Stimulated activated CD4-positive, alpha-beta T cell treated with anti-CD3 and anti-CD28 coated beads, Interleukin-12 subunit alpha, Interleukin-12 subunit beta, amount 100 ng/mL, for 24 hours (primary cell): Measurements from ENCODE around the gene S100A6.
"Not testable (repeated sequence)": the region's sequence is repeated elsewhere in the genome, so short reads cannot be mapped to it uniquely, and the experiment has no call there.

Source experiments
- DNase-seq, 2 experiments: peaks; one replicate each; pipeline ENCODE4 v3.0.0-alpha.2; 2020; ENCODE audit warnings: low read depth in 2 of 2

The S100A6 gene

DNA sequence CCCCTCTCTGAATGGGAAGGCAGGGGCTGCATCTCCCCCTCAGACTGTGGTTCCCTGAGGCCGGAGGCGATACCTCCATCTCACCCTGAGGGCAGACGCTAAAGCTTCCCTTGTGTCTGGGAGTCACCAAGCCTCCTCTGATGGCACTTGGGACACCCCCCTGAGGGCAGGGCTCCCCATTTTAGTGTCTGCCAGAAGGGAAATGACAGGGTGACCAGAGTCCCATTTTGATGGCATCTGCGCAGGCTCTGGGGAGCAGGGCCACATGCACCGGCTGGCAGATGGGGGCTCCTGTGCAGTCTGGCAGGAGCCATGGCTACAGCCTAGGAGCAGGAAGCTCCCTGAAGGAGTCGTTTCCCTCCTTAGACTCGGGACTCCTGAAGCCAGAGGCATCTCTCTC is 28.2 kb upstream of the S100A6 start:
- no peak for DNase-seq

DNA sequence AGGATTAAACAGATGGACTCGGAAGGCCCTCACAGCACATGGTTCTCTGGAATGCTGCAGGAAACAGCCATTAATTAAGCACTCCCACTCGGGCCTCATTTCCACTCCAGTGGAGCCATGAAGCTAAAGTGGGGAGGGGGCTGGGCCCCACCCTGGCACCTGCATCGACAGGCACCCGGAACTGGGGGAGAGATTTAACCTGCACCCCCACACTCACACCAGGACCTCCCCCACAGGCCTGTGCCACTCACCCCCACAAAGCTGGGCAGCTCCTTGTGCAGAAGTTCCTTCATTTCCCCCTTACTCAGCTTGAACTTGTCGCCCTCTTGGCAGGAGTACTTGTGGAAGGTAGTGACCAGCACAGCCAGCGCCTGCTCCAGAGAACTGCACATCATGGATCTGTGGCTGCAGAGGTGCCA is 27.7 kb upstream of the S100A6 start:
- DNase-seq = no peak

DNA sequence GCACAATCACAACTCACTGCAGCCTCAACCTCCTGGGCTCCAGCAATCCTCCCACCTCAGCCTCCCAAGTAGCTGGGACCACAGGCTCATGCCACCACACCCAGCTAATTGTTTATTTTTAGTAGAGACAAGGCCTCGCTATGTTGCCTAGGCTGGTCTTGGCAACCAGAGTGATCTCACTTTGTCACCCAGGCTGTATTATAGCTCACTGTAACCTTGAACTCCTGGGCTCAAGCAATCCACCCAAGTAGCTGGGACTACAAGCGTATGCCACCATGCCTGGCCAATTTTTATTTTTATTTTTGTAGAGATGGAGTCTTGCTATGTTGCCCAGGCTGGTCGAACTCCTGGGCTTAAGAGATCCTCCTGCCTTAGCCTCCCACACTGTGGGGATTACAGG is 26.2 kb upstream of the S100A6 start:
- not testable (repeated sequence) for DNase-seq

DNA sequence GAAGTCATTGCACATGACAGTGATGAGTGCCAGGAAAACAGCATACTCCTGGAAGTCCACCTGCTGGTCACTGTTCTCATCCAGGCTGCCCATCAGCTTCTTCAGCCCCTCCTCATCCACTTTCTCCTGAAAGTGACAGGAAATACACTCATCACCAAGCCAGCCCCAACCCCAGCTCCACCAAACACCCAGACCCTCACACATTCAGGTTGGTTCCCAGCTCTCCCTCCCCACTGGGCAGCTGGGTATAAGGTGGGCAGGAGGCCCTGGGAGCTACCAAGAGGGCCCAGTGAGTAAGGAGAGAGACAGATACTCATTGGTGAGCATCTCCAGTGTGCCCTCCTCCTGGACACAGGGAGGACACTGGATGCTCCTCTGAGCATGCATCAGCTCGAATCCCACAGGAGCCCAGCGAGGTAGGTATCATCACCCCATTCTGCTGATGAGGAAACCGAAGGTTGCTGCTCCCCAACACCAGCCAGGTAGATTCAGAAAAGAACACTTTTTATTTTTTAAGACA is 25.7 kb upstream of the S100A6 start:
- no peak for DNase-seq

DNA sequence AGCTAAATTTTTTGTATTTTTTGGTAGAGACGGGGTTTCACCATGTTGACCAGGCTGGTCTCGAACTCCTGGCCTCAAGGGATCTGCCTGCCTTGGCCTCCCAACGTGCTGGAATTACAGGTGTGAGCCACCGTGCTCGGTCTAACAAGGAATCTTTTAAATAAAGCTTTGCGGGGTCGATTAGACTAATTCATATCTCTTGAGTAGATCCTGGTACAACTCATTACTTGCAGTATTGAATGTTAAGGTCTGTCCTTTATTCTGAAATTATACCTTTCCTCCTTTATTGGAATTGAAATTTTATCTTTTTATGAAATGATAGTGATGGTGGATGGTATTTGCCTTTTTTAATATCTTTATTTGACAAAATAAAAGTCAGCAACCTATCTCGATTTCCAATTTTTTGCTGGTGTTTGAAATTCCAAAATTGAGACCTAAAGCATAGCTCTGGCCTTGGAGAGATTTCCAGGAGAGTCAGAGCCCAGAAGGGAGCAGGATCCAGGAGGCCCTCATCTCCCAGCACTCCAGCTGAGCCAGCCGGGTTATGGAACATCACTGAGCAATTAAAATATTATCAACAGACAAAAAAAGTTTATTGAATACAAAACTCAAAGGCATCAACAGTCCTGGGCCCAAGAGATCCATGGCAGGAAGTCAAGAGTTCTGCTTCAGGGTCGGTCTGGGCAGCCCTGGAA is 25.1 kb upstream of the S100A6 start:
- no peak for DNase-seq

DNA sequence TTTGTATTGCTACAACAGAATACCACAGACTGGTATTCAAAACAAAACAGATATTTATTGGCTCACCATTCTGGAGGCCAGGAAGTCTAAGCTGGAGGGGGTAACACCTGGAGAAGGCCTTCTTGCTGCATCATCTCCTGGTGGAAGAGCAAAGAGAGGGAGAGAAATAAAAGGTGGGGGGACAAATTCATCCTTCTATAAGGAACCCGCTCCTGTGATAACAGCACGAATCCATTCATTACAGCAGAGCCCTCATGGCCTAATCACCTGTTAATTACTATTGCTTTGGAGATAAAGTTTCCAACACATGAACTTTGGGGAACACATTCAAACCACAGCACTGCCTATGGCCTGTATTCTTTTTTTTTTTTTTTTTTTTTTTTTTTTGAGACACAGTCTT is 24.4 kb upstream of the S100A6 start:
- no peak for DNase-seq

DNA sequence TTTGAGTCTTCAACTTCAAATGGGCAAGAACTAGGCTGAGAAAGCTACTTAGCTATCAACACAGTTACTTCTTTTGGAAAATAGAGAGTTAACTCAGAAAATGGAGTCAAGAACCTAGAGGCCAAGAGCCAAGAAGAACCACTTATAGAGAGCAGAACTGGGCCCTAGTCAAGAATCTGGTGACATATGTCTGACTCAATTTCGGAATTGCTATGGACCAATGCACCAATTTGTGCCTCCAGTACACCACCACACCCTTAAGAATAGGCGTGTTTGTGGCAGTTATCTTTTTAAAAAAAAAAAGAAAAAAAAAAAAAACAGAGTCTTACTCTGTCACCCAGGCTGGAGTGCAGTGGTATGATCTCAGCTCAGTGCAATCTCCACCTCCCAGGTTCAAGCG is 22.1 kb upstream of the S100A6 start:
- DNase-seq = no peak

DNA sequence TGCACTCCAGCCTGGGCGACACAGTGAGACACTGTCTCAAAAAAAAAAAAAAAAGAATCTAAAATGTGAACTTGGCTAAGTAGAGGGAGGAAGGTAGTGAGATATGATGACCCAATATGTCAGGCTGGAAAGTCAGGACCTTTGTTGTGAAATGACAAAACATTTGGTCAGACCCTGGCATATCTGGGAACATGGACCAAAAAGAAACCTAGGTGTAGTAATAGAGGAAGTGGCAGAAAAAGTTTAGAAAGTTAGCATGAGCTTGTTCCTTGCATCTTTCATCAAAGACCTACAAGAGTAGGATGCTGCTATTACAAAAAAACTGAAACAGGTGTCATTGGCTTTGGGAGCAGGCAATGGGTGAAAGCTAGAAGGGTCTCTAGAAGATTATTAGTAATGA is 20.6 kb upstream of the S100A6 start:
- no peak for DNase-seq

DNA sequence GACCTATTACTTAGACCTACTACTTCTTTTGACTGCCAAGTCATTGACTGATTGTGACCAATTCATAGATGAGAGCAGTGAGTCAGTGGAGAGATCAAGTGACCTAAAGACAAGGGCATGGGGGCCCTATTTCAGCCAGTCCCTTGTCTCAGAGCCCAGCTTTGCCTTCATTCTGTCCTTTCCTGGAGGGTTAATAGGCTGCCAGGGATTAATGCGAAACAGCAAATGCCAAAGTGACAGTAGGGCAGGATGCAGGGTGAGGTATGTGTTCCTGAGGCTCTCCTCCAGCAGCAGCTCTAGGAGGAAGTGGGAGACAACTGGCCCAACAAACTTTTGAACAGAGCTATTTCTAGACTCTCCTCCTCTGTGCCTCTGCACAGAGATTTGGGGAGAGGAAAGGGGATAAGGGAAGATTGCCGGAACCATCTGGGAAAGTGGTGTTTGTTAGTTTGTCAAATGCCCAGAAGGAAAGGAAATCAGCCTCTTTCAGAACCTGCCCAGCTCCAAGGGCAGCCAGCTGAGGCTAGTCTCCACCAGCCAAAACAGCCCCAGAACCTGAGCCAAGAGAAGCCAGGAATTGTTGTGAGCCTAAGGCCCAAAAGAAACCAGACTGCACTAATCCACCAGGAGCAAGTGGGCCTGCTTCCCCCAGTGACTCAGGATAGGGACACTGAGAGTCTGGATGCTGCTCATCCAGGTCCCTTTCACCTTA is 18.2 kb upstream of the S100A6 start:
- no peak for DNase-seq

DNA sequence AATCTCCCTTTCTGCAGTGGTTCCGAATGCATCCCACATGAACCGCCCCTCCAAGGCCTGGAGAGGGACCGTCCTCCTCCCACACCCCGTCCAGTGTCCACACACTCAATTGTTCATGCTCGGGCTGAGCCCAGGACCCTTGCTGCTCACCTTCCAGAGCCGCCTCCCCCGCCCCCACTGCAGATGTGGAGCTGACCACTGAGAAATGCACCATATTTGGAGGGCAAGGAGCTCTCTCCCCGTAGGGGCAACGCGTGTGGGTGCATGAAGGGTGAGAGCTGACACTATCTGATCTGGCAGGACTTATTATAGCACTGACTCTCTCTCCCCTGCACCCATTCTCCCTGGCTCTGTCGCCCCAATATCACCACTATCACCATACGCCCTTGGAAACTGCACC is 17.3 kb upstream of the S100A6 start:
- no peak for DNase-seq

DNA sequence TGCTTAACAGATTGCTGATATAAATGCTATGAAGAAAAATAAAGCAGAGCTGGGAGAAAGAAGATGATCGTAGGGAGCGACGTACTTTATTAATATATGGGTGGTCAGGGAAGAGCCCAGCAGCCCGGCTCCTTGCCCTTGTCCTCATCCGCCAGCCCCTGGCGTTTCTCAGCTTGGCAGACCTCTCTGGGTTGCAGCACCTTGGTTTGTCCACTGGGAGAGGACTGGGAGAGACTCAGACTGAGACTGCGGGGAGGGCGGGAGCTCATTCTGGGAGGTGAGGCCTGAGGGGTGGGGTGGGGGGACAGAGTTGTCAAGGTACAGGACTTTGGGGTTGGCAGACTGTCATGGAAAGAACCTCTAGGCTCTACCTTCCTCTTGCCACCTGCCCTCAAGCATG is 16.5 kb upstream of the S100A6 start:
- no peak for DNase-seq

DNA sequence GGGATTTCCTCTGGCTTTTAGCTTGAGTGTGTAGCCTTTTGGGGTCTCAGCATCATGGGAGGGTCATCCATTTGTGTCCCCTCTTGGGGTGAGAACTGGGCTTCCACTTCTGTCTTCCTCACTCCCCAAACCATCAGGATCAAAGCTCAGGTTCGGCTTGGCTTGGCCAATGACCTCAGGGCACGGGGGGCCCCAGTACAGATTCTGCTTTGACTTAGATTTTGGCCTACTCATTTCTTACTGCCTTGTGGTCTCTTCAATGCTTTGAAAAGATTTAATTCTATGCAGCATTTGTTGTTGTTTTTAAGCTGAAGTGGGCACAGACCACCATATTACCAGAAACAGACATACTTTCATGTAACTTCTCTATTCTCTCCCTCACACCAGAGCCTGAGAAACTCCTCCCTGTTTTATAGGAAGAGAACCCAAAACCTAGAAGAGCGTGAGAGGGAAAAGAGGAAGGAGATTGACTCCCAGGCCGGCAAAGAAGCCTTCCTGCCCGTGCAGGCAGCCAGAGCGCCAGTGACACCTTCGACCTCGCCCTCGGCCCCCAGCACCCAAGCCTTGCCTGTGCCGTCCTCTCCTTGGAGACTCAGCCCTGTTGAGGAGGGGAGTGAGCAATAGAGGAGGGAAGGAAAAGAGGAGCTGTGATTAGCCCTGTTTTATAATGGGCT is 15.2 kb upstream of the S100A6 start:
- no peak for DNase-seq

DNA sequence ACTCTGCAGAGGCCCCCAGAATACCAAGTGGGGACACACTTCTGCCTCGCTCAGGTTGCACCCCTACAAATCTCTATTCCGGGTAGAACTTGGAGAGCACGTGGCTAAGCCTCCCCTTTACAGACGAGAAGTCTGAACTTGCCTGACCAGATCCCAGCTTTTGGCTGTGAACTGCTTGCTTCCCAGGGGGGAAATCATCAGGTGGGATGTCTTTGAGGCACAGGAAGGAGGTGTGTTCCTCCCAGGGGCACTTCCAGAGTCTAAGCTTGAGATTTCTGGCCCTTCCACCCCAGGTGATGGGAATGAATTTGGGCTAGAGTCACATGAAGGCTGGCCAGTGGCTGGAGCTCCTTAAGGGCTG is 14.6 kb upstream of the S100A6 start:
- no peak for DNase-seq

DNA sequence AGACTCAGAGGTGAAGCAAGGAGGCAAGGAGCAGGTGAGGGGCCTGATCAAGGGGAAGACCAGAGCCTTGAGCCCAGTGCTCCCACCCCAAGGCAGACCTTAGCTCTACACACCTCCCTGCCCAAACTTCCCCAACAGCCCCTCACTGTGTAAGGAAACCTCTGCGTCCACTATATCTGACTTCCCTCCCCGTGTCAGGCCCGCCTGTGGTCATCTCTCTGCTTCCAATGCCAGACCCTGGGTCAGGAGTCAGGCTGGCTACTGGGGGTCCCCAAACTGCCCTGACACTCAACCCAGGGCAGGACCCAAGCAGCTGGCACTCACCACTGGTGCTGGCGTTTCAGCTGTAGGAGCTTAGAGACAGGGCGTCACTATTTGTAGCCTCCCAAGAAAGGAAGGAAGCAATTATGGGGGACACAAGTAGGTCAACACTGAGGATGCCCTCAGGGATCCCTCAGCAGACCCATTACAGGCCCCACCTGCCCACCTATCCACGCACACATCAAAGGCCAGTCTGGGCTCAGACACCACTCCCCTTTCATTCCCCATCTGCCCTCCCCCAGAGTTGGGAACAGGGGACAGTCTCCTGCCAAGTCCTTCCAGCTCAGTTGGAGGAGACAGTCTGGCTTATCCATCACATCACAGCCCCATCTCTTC is 14.1 kb upstream of the S100A6 start:
- DNase-seq = no peak

DNA sequence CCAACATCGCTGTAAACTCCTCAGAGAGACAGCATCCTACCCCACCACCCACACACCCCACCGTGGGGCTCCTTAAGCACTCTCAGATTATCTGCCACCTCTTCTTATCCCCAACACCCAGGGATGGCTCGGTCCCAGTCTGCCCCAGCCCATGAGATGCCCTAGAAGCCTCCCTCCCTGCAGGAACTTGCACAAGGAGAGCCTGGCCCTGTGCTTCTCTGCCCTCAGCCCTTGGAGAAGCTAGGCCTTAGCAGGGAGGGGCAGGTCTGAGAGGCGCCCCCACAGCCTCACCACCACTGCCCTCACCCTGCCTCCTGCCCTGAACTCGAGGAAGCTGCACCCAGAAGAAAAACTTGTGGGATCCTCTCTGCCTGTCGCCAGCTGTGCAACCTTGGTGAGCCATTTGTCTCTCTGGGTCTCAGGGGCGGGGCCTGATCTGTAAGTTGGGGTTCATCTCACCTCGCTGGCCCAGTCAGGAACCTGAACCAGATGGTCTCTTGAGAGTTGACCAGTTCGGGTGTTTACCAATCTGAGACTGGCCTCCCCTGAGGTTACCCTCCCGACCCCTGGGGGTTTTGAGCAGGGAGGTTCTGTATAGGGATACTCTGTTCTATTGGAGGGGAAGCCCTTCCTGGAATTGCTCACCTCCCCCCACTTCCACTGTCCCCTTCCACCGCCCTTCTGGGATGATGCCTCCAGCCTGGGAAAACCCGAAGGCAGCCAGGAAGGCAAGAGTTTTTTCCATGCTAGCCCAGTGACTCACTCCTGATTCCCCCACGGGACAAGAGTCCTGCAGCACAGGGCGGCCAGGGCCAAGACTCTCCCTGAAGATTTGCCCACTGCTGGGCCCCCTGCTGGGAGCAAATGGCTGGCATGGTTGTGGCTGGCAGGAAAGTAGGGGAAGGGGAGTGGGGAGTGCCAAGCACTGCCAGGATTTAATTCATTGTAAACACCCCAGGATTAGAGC is 13.2 kb upstream of the S100A6 start, which contains the start of gene S100A3:
Gene S100A3, minus strand, starts transcription at position 537 of the 967 bp plus-strand sequence. CDS start 773 bp downstream, outside the sequence.
- no peak for DNase-seq

DNA sequence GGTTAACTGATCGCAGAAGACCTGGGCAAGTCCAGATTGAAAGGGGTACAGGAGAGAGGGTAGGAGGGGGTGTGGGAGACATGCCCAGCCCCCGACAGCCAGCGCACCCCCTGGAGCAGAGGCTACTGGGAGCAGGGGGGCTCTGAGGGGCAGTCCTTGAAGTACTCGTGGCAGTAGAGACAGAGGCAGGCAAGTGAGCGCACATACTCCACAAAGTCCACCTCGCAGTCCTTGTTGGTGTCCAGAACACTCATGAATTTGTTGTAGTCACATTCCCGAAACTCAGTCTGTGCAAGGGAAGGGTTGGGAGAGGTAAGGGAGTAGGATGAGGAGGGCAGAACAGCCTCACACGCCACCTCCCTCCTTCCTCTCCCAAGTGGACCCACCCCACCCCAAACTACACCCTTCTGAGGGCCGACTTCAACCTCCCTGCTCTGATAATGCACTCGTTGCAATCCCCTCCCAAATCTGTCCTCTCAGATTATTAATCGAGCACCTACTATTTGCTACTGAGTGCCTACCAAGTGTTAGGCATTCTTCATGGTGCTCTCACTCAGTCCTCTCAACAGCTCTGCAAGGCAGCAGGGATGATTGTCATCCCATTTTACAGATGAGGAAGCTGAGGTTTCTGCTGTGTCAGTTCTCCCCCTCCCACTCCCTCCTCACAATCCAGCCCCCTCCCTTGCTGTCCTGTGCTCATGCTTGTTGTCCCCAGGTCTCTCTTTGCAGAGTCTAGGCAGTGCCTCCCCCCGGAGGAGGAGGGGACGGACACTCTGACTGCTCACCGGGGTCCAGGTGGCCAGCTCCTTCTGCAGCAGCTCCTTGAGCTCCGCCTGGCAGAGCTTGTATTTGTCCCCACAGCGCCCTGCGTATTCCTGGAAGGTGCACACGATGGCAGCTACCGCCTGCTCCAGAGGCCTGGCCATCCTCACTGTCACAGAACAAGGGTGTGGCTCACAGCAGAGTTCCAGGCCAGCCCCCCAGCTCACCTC is 12.1 kb upstream of the S100A6 start:
- DNase-seq = no peak

DNA sequence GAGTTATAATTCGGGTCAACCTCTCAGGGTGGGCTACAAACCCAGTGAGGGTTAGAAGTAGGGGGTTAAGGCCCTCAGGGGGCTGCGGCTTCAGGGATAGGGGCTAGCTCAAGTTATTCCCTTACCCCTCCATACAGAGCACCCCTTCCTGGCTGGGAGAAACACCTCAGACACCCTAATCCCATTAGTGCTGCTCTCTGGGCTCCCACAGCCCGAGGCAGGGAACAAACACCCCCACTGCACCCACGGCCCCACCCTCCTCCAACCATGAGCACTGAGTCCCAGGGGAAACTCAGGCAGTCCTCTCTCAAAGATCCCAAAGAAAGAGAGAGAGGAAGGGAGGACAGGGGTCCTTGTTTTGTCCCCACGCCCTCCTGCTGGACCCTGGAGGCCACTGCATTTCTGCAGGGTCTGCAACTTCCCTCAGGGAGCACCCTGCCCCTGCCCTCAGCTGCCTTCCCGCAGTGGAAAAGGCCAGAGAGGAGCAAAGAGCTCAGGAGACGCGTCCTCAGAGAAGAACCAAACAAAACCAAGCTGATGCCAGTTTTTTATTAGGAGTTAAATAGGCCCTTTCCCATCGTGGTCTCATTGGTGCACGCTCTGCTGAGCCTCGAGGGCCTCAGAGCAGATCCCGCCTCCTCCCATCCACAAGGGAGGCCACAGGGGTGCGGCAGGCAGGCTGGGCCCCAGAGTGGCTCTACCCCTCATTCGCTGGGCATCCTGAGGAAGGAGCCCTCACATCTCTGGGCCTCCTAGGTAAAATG is 11.2 kb upstream of the S100A6 start:
- DNase-seq = no peak

DNA sequence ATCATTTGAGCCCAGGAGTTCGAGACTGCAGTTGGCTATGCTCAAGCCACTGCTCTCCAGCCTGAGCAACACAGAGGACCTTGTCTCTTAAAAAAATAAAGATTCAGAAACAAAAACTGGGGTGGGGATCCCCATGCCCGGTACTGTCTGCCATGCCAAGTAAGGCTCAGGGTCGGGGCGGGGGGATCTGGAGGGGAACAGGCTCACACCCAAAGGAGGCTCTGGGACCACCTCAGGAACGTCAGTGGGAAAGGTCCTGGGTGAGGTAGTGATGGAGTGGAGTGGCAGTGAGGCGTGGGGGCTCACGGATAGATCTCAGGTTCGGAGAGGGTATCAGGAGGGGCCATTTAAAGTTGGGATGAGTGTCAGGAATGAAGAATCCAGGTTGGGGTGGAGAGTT is 10.6 kb upstream of the S100A6 start:
- no peak for DNase-seq
